ENCODE results near the gene INHBE. TPM values are rescaled to one million over a fixed set of nuclear protein-coding genes. Genes with fewer than 3 reads are reported as not detected.

INHBE gene
- polyA plus RNA-seq, 10 donors: 0.83 to 4.6 (median 2.3) TPM

GRCh38 chr12:57459750-57460467 is 4.8 kb downstream of the INHBE start, which contains the start of gene GLI1:
GLI1 (plus strand) TSS chr12:57459785; CDS start chr12:57463692, 3,907 bp downstream.
- DNase-seq: peak in 1 of 3 donors; percentile 49

- peak in 1 of 3 donors; percentile 64 for DNase-seq
Measured at GRCh38 chr12:57460468-57460784, 5.3 kb downstream of the INHBE start.

- DNase-seq: peak in 1 of 3 donors; percentile 62
Measured at GRCh38 chr12:57460841-57461275, 5.8 kb downstream of the INHBE start.

GRCh38 chr12:57461276-57461916 is 6.3 kb downstream of the INHBE start:
- peak; percentile 71 to 86 (median 75) for DNase-seq

GRCh38 chr12:57461917-57462250 is 6.8 kb downstream of the INHBE start:
- DNase-seq: peak in 2 of 3 donors; percentile 40 to 55

- DNase-seq: peak; percentile 89 to 92 (median 90)
Measured at GRCh38 chr12:57462251-57462911, 7.3 kb downstream of the INHBE start.

GRCh38 chr12:57462912-57463253 is 7.8 kb downstream of the INHBE start:
- DNase-seq: no peak

GRCh38 chr12:57464569-57464968 is 9.5 kb downstream of the INHBE start:
- no peak for DNase-seq

GRCh38 chr12:57465030-57465746 is 10.1 kb downstream of the INHBE start:
- no peak for DNase-seq

- no peak for DNase-seq
Measured at GRCh38 chr12:57465747-57466505, 10.8 kb downstream of the INHBE start.

GRCh38 chr12:57467212-57467874 is 12.2 kb downstream of the INHBE start:
- no peak for DNase-seq

- DNase-seq: no peak
Measured at GRCh38 chr12:57467915-57468314, 12.8 kb downstream of the INHBE start.

- no peak for DNase-seq
Measured at GRCh38 chr12:57469296-57470164, 14.4 kb downstream of the INHBE start.

GRCh38 chr12:57470286-57470969 is 15.3 kb downstream of the INHBE start:
- no peak for DNase-seq

- no peak for DNase-seq
Measured at GRCh38 chr12:57470970-57471656, 16.0 kb downstream of the INHBE start.

- no peak for DNase-seq
Measured at GRCh38 chr12:57471661-57472060, 16.6 kb downstream of the INHBE start.

GRCh38 chr12:57472391-57472790 is 17.3 kb downstream of the INHBE start:
- DNase-seq: no peak

GRCh38 chr12:57473392-57473791 is 18.3 kb downstream of the INHBE start:
- DNase-seq: no peak

- DNase-seq: no peak
Measured at GRCh38 chr12:57473886-57474285, 18.8 kb downstream of the INHBE start.

All from muscle of back (tissue), 11 donors.